Ascending aorta (tissue), 2 donors: ENCODE data around the gene E2F1. TPM values are rescaled to one million over a fixed set of nuclear protein-coding genes. Genes with fewer than 3 reads are reported as not detected.

ENCODE experiments used
- DNase-seq, 2 donors: peaks; one replicate each; pipeline ENCODE4 v3.0.0-alpha.2; 2019; ENCODE audit warnings: low spot score in 2 of 2
- H3K27ac ChIP-seq, 2 donors: fragments of 200-600 bp; sonication (generic); one replicate each; pipeline ENCODE4 v1.5.1; 2016 to 2017; ENCODE audit warnings: mild to moderate bottlenecking in 1 of 2
- H3K27me3 ChIP-seq: fragments of 200-600 bp; sonication (generic); one replicate; pipeline ENCODE4 v1.5.1; 2017
- H3K36me3 ChIP-seq, 2 donors: fragments of 200-600 bp; sonication (generic); one replicate each; pipeline ENCODE4 v1.5.1; 2016
- H3K4me1 ChIP-seq, 2 donors: fragments of 200-600 bp; sonication (generic); one replicate each; pipeline ENCODE4 v1.5.1; 2016 to 2017; ENCODE audit warnings: mild to moderate bottlenecking in 1 of 2
- H3K4me3 ChIP-seq, 2 donors: fragments of 200-600 bp; sonication (generic); one replicate each; pipeline ENCODE4 v1.5.1; 2016 to 2017; ENCODE audit warnings: mild to moderate bottlenecking in 1 of 2
- H3K9me3 ChIP-seq, 2 donors: fragments of 200-600 bp; sonication (generic); one replicate each; pipeline ENCODE4 v1.5.1; 2016
- intact Hi-C: fragments of 100-400 bp; cut with DNase I; formaldehyde crosslinking; loops from one replicate; pipeline ENCODE4 v1.15.1; 2023
- total RNA-seq: library from RNA; depleted of rRNA; stranded (reverse); fragments of >200 nt; gene quantifications from one replicate; pipeline ENCODE4 v1.1.0, GENCODE V29; 2016
- TF ChIP-seq, protein P1 (sequence below), 3 experiments: fragments of 200-600 bp in 2 of 3; fragments of 450-650 bp in 1 of 3; sonication (generic) in 2 of 3; IDR thresholded peaks; one replicate each; pipeline ENCODE4 v1.5.1; 2016 to 2019; ENCODE audit warnings: antibody characterized with exemption in 3 of 3, mild to moderate bottlenecking in 1 of 3, moderate library complexity in 1 of 3

E2F1 gene
- total RNA-seq, 1 donor from 2014 or later: 0.53 TPM

DNA sequence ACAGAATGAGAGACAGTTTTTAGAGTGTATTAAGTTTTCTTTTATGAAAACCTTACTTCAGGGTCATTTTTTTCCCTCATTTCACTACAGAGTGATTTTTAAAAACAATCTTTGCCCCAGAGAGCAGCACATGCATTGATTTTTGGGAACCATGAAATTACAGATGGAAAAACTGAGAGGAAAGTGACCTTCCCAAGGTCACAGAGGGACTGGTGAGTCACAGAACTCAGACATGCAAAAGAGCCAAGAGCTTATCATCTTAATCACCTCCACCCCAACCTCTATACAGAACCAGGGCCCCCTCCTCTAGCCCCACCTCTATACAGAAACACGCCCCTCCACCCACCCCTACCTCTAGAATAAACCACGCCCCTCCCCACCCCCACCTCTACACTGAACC is 23.2 kb upstream of the E2F1 start:
- TF ChIP-seq, protein P1, sequence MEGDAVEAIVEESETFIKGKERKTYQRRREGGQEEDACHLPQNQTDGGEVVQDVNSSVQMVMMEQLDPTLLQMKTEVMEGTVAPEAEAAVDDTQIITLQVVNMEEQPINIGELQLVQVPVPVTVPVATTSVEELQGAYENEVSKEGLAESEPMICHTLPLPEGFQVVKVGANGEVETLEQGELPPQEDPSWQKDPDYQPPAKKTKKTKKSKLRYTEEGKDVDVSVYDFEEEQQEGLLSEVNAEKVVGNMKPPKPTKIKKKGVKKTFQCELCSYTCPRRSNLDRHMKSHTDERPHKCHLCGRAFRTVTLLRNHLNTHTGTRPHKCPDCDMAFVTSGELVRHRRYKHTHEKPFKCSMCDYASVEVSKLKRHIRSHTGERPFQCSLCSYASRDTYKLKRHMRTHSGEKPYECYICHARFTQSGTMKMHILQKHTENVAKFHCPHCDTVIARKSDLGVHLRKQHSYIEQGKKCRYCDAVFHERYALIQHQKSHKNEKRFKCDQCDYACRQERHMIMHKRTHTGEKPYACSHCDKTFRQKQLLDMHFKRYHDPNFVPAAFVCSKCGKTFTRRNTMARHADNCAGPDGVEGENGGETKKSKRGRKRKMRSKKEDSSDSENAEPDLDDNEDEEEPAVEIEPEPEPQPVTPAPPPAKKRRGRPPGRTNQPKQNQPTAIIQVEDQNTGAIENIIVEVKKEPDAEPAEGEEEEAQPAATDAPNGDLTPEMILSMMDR (IDR thresholded peaks at IDR 0.05): no peak
- Histone ChIP-seq H3K4me3 (no peak overlapping the region), H3K27me3 (no peaks in the 10 kb centered on the region), H3K4me1 (no peaks in the 10 kb centered on the region), H3K27ac (no peak overlapping the region), H3K36me3 (peaks cover 21 to 51% of the 10 kb centered on the region in 2 donors), H3K9me3 (no peaks in the 10 kb centered on the region)
- intact Hi-C loops: no loop called here
- no peak for DNase-seq

GRCh38 chr20:33707668-33708067 is 21.5 kb upstream of the E2F1 start:
- H3K4me1 ChIP-seq: no peaks in the 10 kb centered on the region
- H3K27me3 ChIP-seq: no peaks in the 10 kb centered on the region
- no peaks in the 10 kb centered on the region for H3K9me3 ChIP-seq
- TF ChIP-seq, protein P1 (IDR thresholded peaks at IDR 0.05): no peak
- intact Hi-C loops: no loop called here
- no peak overlapping the region for H3K4me3 ChIP-seq
- no peak for DNase-seq
- no peak overlapping the region for H3K27ac ChIP-seq
- H3K36me3 ChIP-seq: peaks cover 15 to 35% of the 10 kb centered on the region in 2 donors

GRCh38 chr20:33704197-33704924 is 18.2 kb upstream of the E2F1 start:
- no peaks in the 10 kb centered on the region for H3K27me3 ChIP-seq
- no peaks in the 10 kb centered on the region for H3K9me3 ChIP-seq
- H3K4me1 ChIP-seq: no peaks in the 10 kb centered on the region
- H3K27ac ChIP-seq: no peak overlapping the region
- H3K4me3 ChIP-seq: no peak overlapping the region
- no peak for DNase-seq
- H3K36me3 ChIP-seq: peaks cover 6 to 16% of the 10 kb centered on the region in 2 donors
- intact Hi-C loops: no loop called here
- TF ChIP-seq, protein P1 (IDR thresholded peaks at IDR 0.05): no peak

DNA sequence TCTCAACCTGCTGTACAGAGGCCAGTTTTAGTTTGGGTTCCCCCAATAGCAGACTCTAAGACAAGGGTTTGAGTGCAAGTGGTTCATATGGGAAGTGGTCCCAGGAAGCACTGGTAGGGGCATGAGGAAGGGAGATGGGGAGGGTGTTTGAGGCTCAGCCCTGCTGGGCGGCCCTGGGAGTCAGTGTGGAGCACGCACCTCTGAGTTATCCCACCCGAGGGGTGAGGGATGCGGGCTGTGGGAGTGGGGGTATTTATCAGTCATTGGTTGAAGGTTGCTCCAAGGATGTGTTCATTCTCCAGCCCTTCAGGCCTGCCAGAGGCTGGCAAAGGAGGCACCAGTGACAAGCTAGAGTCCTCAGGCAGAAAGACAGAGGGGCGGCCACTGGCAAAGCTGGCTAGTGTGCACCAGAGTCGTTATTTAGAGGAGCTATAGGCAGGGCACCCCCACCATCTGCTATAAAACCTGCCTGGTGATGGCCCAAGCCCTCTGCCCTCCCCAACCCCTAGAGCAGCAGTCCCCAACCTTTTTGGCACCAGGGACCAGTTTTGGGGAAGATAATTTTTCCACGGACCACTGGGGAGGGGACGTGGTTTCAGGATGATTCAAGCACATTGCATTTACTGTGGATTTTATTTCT is 17.4 kb upstream of the E2F1 start:
- TF ChIP-seq, protein P1 (IDR thresholded peaks at IDR 0.05): no peak
- Histone ChIP-seq H3K27ac (no peak overlapping the region), H3K27me3 (no peaks in the 10 kb centered on the region), H3K4me3 (no peak overlapping the region), H3K4me1 (no peaks in the 10 kb centered on the region), H3K9me3 (no peaks in the 10 kb centered on the region), H3K36me3 (peaks cover 6 to 16% of the 10 kb centered on the region in 2 donors)
- intact Hi-C loops: no loop called here
- DNase-seq: no peak

GRCh38 chr20:33702861-33703260 is 16.7 kb upstream of the E2F1 start:
- Histone ChIP-seq H3K9me3 (no peaks in the 10 kb centered on the region), H3K4me1 (no peaks in the 10 kb centered on the region), H3K27ac (no peak overlapping the region), H3K4me3 (no peak overlapping the region), H3K27me3 (no peaks in the 10 kb centered on the region), H3K36me3 (peaks cover 6 to 16% of the 10 kb centered on the region in 2 donors)
- TF ChIP-seq, protein P1 (IDR thresholded peaks at IDR 0.05): no peak
- intact Hi-C loops: no loop called here
- DNase-seq: no peak
